Ammon's horn (tissue), 1 donor: ENCODE results near the gene ZSCAN22.

Source experiments
- DNase-seq: peaks from one replicate; pipeline ENCODE4 v3.0.0-alpha.2; 2016; ENCODE audit warnings: low spot score

The ZSCAN22 gene

GRCh38 chr19:58351990-58352755 is 25.4 kb downstream of the ZSCAN22 start:
- DNase-seq: no peak

GRCh38 chr19:58352760-58353671 is 26.2 kb downstream of the ZSCAN22 start, which contains the start of gene A1BG:
Gene A1BG, minus strand, starts transcription at chr19:58353492. Its CDS starts 55 bp downstream, at chr19:58353437.
- DNase-seq: no peak

GRCh38 chr19:58353717-58354477 is 27.1 kb downstream of the ZSCAN22 start:
- no peak for DNase-seq

GRCh38 chr19:58354478-58355030 is 27.8 kb downstream of the ZSCAN22 start:
- no peak for DNase-seq

- no peak for DNase-seq
Measured at GRCh38 chr19:58355215-58355796, 28.5 kb downstream of the ZSCAN22 start.

- no peak for DNase-seq
Measured at GRCh38 chr19:58355908-58356765, 29.3 kb downstream of the ZSCAN22 start.

- DNase-seq: no peak
Measured at GRCh38 chr19:58356766-58357480, 30.1 kb downstream of the ZSCAN22 start.

- no peak for DNase-seq
Measured at GRCh38 chr19:58357481-58358145, 30.8 kb downstream of the ZSCAN22 start.

GRCh38 chr19:58361900-58362271 is 35.1 kb downstream of the ZSCAN22 start:
- peak; percentile 54 for DNase-seq

- DNase-seq: peak; percentile 99
Measured at GRCh38 chr19:58362272-58362994, 35.6 kb downstream of the ZSCAN22 start, which contains the start of gene ZNF497. Gene ZNF497, minus strand, starts transcription at chr19:58362751. Its CDS starts 5,116 bp downstream, at chr19:58357635.

- DNase-seq: no peak
Measured at GRCh38 chr19:58364146-58364545, 37.4 kb downstream of the ZSCAN22 start.

GRCh38 chr19:58366585-58367430 is 40.0 kb downstream of the ZSCAN22 start:
- DNase-seq: no peak

- no peak for DNase-seq
Measured at GRCh38 chr19:58367698-58368454, 41.1 kb downstream of the ZSCAN22 start.

GRCh38 chr19:58368561-58369360 is 42.0 kb downstream of the ZSCAN22 start:
- DNase-seq: no peak

GRCh38 chr19:58372311-58373133 is 45.7 kb downstream of the ZSCAN22 start:
- DNase-seq: no peak
